Fibroblast of lung (primary cell): ENCODE measurements around the gene TIMM21.

ENCODE experiments used
- EZH2 ChIP-seq: IDR thresholded peaks from 2 replicates; pipeline ENCODE4 v1.5.1; 2012; ENCODE audit warnings: low read length, control low read depth, mild to moderate bottlenecking; ENCODE audit errors: missing control alignments
- TF ChIP-seq, protein P1 (sequence below), 2 donors: IDR thresholded peaks in 1 of 2; conservative IDR thresholded peaks in 1 of 2; 1 replicate in 1 of 2; 2 replicates in 1 of 2; pipeline ENCODE4 v1.5.1; 2011 to 2012; ENCODE audit warnings: low read length in 2 of 2, control low read depth in 1 of 2, inconsistent platforms in 1 of 2, low read depth in 1 of 2, mild to moderate bottlenecking in 1 of 2

GRCh38 chr18:74203811-74204210 lies 55.5 kb downstream of the TIMM21 start:
- TF ChIP-seq, protein P1, sequence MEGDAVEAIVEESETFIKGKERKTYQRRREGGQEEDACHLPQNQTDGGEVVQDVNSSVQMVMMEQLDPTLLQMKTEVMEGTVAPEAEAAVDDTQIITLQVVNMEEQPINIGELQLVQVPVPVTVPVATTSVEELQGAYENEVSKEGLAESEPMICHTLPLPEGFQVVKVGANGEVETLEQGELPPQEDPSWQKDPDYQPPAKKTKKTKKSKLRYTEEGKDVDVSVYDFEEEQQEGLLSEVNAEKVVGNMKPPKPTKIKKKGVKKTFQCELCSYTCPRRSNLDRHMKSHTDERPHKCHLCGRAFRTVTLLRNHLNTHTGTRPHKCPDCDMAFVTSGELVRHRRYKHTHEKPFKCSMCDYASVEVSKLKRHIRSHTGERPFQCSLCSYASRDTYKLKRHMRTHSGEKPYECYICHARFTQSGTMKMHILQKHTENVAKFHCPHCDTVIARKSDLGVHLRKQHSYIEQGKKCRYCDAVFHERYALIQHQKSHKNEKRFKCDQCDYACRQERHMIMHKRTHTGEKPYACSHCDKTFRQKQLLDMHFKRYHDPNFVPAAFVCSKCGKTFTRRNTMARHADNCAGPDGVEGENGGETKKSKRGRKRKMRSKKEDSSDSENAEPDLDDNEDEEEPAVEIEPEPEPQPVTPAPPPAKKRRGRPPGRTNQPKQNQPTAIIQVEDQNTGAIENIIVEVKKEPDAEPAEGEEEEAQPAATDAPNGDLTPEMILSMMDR (conservative IDR thresholded peaks at IDR 0.05 in 1 of 2, IDR thresholded peaks at IDR 0.05 in 1 of 2; ENCODE audit: low read depth in 1 of 2, low read length in 2 of 2): no peak
- TF ChIP-seq EZH2: no peak
